Body of pancreas (tissue), 4 donors: ENCODE results near the gene TIGD2.

Source experiments
- CTCF ChIP-seq, 7 experiments: fragments of 450-650 bp in 4 of 7; fragments of 200-600 bp in 3 of 7; sonication (generic) in 3 of 7; IDR thresholded peaks; one replicate each; pipeline ENCODE4 v1.5.1; 2016 to 2019; ENCODE audit warnings: antibody characterized with exemption in 7 of 7
- POLR2A ChIP-seq, 3 donors: fragments of 450-650 bp; IDR thresholded peaks; one replicate each; pipeline ENCODE4 v1.6.1; 2016; ENCODE audit warnings: antibody characterized with exemption in 3 of 3, mild to moderate bottlenecking in 2 of 3

DNA sequence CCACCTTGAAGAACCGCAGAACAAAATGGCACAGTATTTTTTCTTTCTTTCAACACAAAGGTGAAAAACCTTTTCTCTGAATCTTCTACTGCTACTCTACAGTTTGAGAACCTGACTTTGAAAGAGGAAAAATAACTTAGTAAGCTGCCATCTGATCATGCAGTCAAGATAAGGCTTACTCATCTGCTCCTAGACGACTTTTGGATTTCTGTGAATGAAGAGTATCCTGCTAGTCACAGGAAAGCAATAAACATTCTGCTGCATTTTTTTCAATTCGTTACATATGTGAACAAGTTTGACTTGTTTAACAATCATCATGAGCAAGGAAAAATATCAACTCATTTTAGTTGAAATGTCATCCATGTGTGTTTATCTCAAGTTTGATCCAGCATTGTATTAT, 25.2 kb downstream of the TIGD2 start:
- no peak for TF ChIP-seq POLR2A (IDR thresholded peaks at IDR 0.05)
- no peak for TF ChIP-seq CTCF (IDR thresholded peaks at IDR 0.05)
